Brain pericyte (primary cell): ENCODE data around the gene FAM168A.

Experiments used
- DNase-seq: peaks from one replicate; pipeline ENCODE4 v3.0.0-alpha.2; 2012; ENCODE audit warnings: low read depth, low spot score

FAM168A gene

GRCh38 chr11:73428699-73429098 is 169.2 kb downstream of the FAM168A start:
- no peak for DNase-seq

GRCh38 chr11:73428227-73428626 is 169.7 kb downstream of the FAM168A start:
- DNase-seq = no peak

GRCh38 chr11:73426219-73426850 is 171.6 kb downstream of the FAM168A start:
- no peak for DNase-seq

- DNase-seq = no peak
Observed at GRCh38 chr11:73425108-73425507, 172.8 kb downstream of the FAM168A start.

GRCh38 chr11:73423506-73423905 is 174.4 kb downstream of the FAM168A start:
- DNase-seq = no peak

GRCh38 chr11:73422886-73423285 is 175.0 kb downstream of the FAM168A start:
- no peak for DNase-seq

GRCh38 chr11:73420136-73420535 is 177.8 kb downstream of the FAM168A start:
- no peak for DNase-seq

GRCh38 chr11:73416786-73417185 is 181.1 kb downstream of the FAM168A start:
- no peak for DNase-seq

GRCh38 chr11:73415854-73416615 is 181.9 kb downstream of the FAM168A start:
- no peak for DNase-seq

- DNase-seq = no peak
Observed at GRCh38 chr11:73414977-73415651, 182.8 kb downstream of the FAM168A start.

- no peak for DNase-seq
Observed at GRCh38 chr11:73413256-73413655, 184.7 kb downstream of the FAM168A start.

- DNase-seq = no peak
Observed at GRCh38 chr11:73412308-73412707, 185.6 kb downstream of the FAM168A start.

- DNase-seq = no peak
Observed at GRCh38 chr11:73411031-73411430, 186.9 kb downstream of the FAM168A start.

GRCh38 chr11:73410627-73411026 is 187.3 kb downstream of the FAM168A start:
- no peak for DNase-seq

GRCh38 chr11:73409431-73409830 is 188.5 kb downstream of the FAM168A start:
- DNase-seq = no peak

- DNase-seq = no peak
Observed at GRCh38 chr11:73406619-73407018, 191.3 kb downstream of the FAM168A start.

GRCh38 chr11:73406131-73406530 is 191.8 kb downstream of the FAM168A start:
- DNase-seq = no peak

GRCh38 chr11:73405146-73405510 is 192.8 kb downstream of the FAM168A start:
- no peak for DNase-seq

GRCh38 chr11:73404506-73405145 is 193.3 kb downstream of the FAM168A start:
- DNase-seq = no peak

- DNase-seq = no peak
Observed at GRCh38 chr11:73404048-73404447, 193.9 kb downstream of the FAM168A start.

- no peak for DNase-seq
Observed at GRCh38 chr11:73403541-73403940, 194.4 kb downstream of the FAM168A start.

GRCh38 chr11:73402834-73403185 is 195.1 kb downstream of the FAM168A start:
- DNase-seq = no peak
